ENCODE measurements around the gene ZNF532. TPM values are rescaled to one million over a fixed set of nuclear protein-coding genes. Genes with fewer than 3 reads are reported as not detected.
"Not testable (repeated sequence)": the region's sequence is repeated elsewhere in the genome, so short reads cannot be mapped to it uniquely, and the experiment has no call there.

The ZNF532 gene
- total RNA-seq, 4 donors from 2014 or later: 41.7 to 73.6 (median 53.3) TPM

GRCh38 chr18:59022167-59022945 lies 157.7 kb downstream of the ZNF532 start:
- no peak for TF ChIP-seq CTCF (IDR thresholded peaks at IDR 0.05)
- no peak for ATAC-seq (ENCODE audit: low FRiP score)
- DNase-seq (ENCODE audit: low spot score): no peak

GRCh38 chr18:59024829-59025228 lies 160.2 kb downstream of the ZNF532 start:
- ATAC-seq (ENCODE audit: low FRiP score) (peak; percentile 57), DNase-seq (ENCODE audit: low spot score) (no peak)
- TF ChIP-seq CTCF (IDR thresholded peaks at IDR 0.05): no peak

GRCh38 chr18:59025532-59025931 lies 160.9 kb downstream of the ZNF532 start:
- not testable (repeated sequence) for DNase-seq (ENCODE audit: low spot score); ATAC-seq (ENCODE audit: low FRiP score)

GRCh38 chr18:59026364-59026763 lies 161.7 kb downstream of the ZNF532 start:
- TF ChIP-seq CTCF (IDR thresholded peaks at IDR 0.05): no peak
- ATAC-seq (ENCODE audit: low FRiP score) (no peak), DNase-seq (ENCODE audit: low spot score) (no peak)

DNA sequence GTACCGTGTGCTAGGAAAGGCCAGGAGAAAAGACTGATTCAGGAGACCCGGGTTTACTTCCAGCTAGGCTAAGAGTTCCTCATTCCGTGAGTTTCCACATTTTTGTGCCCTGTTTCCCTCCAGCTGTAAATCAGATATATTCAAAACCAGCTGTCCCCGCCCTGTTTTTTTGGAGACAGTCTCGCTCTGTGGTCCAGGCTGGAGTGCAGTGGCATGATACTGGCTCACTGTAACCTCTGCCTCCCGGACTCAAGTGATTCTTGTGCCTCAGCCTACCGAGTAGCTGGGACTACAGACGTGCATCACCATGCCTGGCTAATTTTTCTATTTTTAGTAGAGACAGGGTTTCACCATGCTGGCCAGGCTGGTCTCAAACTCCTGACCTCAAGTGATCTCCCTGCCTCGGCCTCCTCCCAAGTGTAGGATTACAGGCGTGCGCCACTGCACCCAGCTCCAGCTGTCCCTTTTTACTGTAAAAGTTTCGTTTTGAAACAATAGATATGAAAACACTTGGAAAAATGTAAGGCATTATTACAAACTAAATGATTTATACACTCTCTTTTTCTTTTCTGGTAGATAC lies 162.2 kb downstream of the ZNF532 start:
- ATAC-seq (ENCODE audit: low FRiP score): no peak
- no peak for TF ChIP-seq CTCF (IDR thresholded peaks at IDR 0.05)
- DNase-seq (ENCODE audit: low spot score): no peak

GRCh38 chr18:59029663-59030429 lies 165.2 kb downstream of the ZNF532 start:
- no peak for TF ChIP-seq CTCF (IDR thresholded peaks at IDR 0.05)
- ATAC-seq (ENCODE audit: low FRiP score): no peak
- no peak for DNase-seq (ENCODE audit: low spot score)

DNA sequence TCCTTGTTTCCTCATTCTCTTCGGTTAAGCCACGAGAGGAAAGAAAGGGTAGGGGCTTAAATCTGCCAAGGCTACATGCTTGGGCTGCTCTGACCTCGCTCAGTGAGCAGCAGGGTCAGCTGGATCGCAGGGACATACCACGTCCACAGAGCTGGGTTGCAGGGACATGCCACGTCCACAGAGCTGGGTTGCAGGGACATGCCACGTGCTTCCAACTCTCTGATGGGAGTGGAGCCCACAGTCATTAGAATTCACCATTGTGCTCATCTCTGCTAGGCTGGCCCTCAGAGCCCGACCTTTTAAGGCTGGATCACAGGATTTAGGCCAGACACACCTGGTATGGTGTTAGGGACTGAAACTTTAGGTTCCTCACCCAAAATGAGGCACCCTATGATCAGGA lies 167.6 kb downstream of the ZNF532 start:
- no peak for TF ChIP-seq CTCF (IDR thresholded peaks at IDR 0.05)
- no peak for DNase-seq (ENCODE audit: low spot score)
- ATAC-seq (ENCODE audit: low FRiP score): no peak

Data from omental fat pad (tissue), 4 donors.